Esophagus (tissue), 2 donors: ENCODE results near the gene TSEN2. TPM values are rescaled to one million over a fixed set of nuclear protein-coding genes. Genes with fewer than 3 reads are reported as not detected.

Experiments
- H3K27ac ChIP-seq, 2 donors: one replicate each; pipeline ENCODE4 v1.5.1; 2013; ENCODE audit warnings: low read depth in 2 of 2, mild to moderate bottlenecking in 2 of 2, inconsistent platforms in 1 of 2, low read length in 1 of 2, moderate library complexity in 1 of 2
- H3K27me3 ChIP-seq, 2 donors: one replicate each; pipeline ENCODE4 v1.6.1; 2013; ENCODE audit warnings: low read length in 2 of 2, control low read depth in 1 of 2, mild to moderate bottlenecking in 1 of 2; ENCODE audit not compliant: insufficient read depth in 2 of 2, control insufficient read depth in 1 of 2
- H3K36me3 ChIP-seq, 2 donors: one replicate each; pipeline ENCODE4 v1.6.1; 2013; ENCODE audit warnings: low read length in 1 of 2; ENCODE audit not compliant: control insufficient read depth in 2 of 2, insufficient read depth in 2 of 2
- H3K4me1 ChIP-seq, 2 donors: one replicate each; pipeline ENCODE4 v1.6.1; 2013; ENCODE audit warnings: low read length in 1 of 2; ENCODE audit not compliant: control insufficient read depth in 2 of 2, insufficient read depth in 2 of 2
- H3K4me3 ChIP-seq, 2 donors: one replicate each; pipeline ENCODE4 v1.5.1; 2013; ENCODE audit warnings: low read length in 2 of 2, mild to moderate bottlenecking in 2 of 2, low read depth in 1 of 2, moderate library complexity in 1 of 2
- H3K9me3 ChIP-seq, 2 donors: one replicate each; pipeline ENCODE4 v1.6.1; 2013; ENCODE audit warnings: mild to moderate bottlenecking in 2 of 2, low read depth in 1 of 2, low read length in 1 of 2, moderate library complexity in 1 of 2; ENCODE audit not compliant: control insufficient read depth in 2 of 2, insufficient read depth in 1 of 2
- WGBS, 2 donors: extraction: QIAGEN DNeasy Blood & Tissue Kit; methylation state at CpG; one replicate each; pipeline ENCODE4 v1.1.7; 2013; 5-methylcytosine and 5-hydroxymethylcytosine counted together
- polyA plus RNA-seq, 2 donors: library from polyadenylated mRNA; stranded (reverse); fragments of 200-250 nt; gene quantifications; one replicate each; pipeline ENCODE4 v1.2.3, GENCODE V29; 2013
- donor health status: healthy with polysubstance abuse.
- donor health status: Bipolar disorder and iron deficiency.

The TSEN2 gene
- polyA plus RNA-seq, 2 donors, result 9.8 to 15.3 TPM

- Histone ChIP-seq H3K36me3 (peaks cover 0 to 5% of the 10 kb centered on the region in 2 donors), H3K4me3 (no peak overlapping the region), H3K27ac (no peak overlapping the region), H3K27me3 (no peaks in the 10 kb centered on the region), H3K4me1 (no peaks in the 10 kb centered on the region), H3K9me3 (no peaks in the 10 kb centered on the region)
- WGBS, 2 donors, result 84 to 86% methylated on average over 4 of the region's 4 CpGs
Observed at GRCh38 chr3:12489832-12490231, 5.6 kb downstream of the TSEN2 start.

GRCh38 chr3:12490547-12490946 is 6.3 kb downstream of the TSEN2 start:
- WGBS, 2 donors, result 92 to 95% methylated on average over 3 of the region's 3 CpGs
- Histone ChIP-seq H3K27me3 (no peaks in the 10 kb centered on the region), H3K4me1 (no peaks in the 10 kb centered on the region), H3K4me3 (no peak overlapping the region), H3K27ac (no peak overlapping the region), H3K36me3 (peaks cover 0 to 5% of the 10 kb centered on the region in 2 donors), H3K9me3 (no peaks in the 10 kb centered on the region)

GRCh38 chr3:12495749-12496452 is 11.6 kb downstream of the TSEN2 start:
- H3K4me1 ChIP-seq, result no peaks in the 10 kb centered on the region
- WGBS, 2 donors, result 92 to 96% methylated on average over 8 of the region's 8 CpGs
- H3K4me3 ChIP-seq, result no peak overlapping the region
- no peaks in the 10 kb centered on the region for H3K9me3 ChIP-seq
- no peaks in the 10 kb centered on the region for H3K27me3 ChIP-seq
- H3K36me3 ChIP-seq, result peaks cover 6 to 19% of the 10 kb centered on the region in 2 donors
- H3K27ac ChIP-seq, result no peak overlapping the region

GRCh38 chr3:12496453-12496761 is 12.1 kb downstream of the TSEN2 start:
- 83 to 92% methylated on average over 1 of the region's 1 CpG for WGBS, 2 donors
- H3K27me3 ChIP-seq, result no peaks in the 10 kb centered on the region
- no peak overlapping the region for H3K4me3 ChIP-seq
- H3K4me1 ChIP-seq, result no peaks in the 10 kb centered on the region
- no peak overlapping the region for H3K27ac ChIP-seq
- H3K36me3 ChIP-seq, result peaks cover 6 to 18% of the 10 kb centered on the region in 2 donors
- no peaks in the 10 kb centered on the region for H3K9me3 ChIP-seq

GRCh38 chr3:12499474-12499873 is 15.2 kb downstream of the TSEN2 start:
- H3K4me1 ChIP-seq, result no peaks in the 10 kb centered on the region
- no peaks in the 10 kb centered on the region for H3K9me3 ChIP-seq
- no peak overlapping the region for H3K27ac ChIP-seq
- H3K4me3 ChIP-seq, result no peak overlapping the region
- H3K27me3 ChIP-seq, result no peaks in the 10 kb centered on the region
- WGBS, 2 donors, result 92 to 94% methylated on average over 5 of the region's 5 CpGs
- H3K36me3 ChIP-seq, result peaks cover 9 to 23% of the 10 kb centered on the region in 2 donors

GRCh38 chr3:12501360-12502020 is 17.2 kb downstream of the TSEN2 start:
- WGBS, 2 donors, result 82 to 86% methylated on average over 7 of the region's 7 CpGs
- H3K4me1 ChIP-seq, result no peaks in the 10 kb centered on the region
- H3K27me3 ChIP-seq, result no peaks in the 10 kb centered on the region
- H3K27ac ChIP-seq, result no peak overlapping the region
- no peak overlapping the region for H3K4me3 ChIP-seq
- peaks cover 10 to 19% of the 10 kb centered on the region in 2 donors for H3K36me3 ChIP-seq
- no peaks in the 10 kb centered on the region for H3K9me3 ChIP-seq

- WGBS, 2 donors, result 90 to 92% methylated on average over 18 of the region's 18 CpGs
- Histone ChIP-seq H3K36me3 (peaks cover 6 to 19% of the 10 kb centered on the region in 2 donors), H3K4me1 (peaks cover 2 to 4% of the 10 kb centered on the region in 2 donors), H3K27ac (no peak overlapping the region), H3K9me3 (peaks cover 0 to 2% of the 10 kb centered on the region in 2 donors), H3K27me3 (no peaks in the 10 kb centered on the region), H3K4me3 (no peak overlapping the region)
Observed at GRCh38 chr3:12503126-12503957, 19.1 kb downstream of the TSEN2 start.

GRCh38 chr3:12506201-12506709 is 22.0 kb downstream of the TSEN2 start:
- no peak overlapping the region for H3K27ac ChIP-seq

GRCh38 chr3:12507591-12508281 is 23.5 kb downstream of the TSEN2 start:
- Histone ChIP-seq H3K4me1 (peaks cover 2 to 4% of the 10 kb centered on the region in 2 donors), H3K4me3 (no peak overlapping the region), H3K9me3 (peaks cover 0 to 2% of the 10 kb centered on the region in 2 donors), H3K27ac (peak overlapping the region in 1 of 2 donors; percentile 2), H3K36me3 (peaks cover 9 to 12% of the 10 kb centered on the region in 2 donors), H3K27me3 (no peaks in the 10 kb centered on the region)
- 78 to 86% methylated on average over 8 of the region's 8 CpGs for WGBS, 2 donors

More at GRCh38 chr3:12506201-12506709, 22.0 kb downstream of the TSEN2 start:
- WGBS, 2 donors, result 95 to 99% methylated on average over 5 of the region's 5 CpGs
- Histone ChIP-seq H3K4me3 (no peak overlapping the region), H3K36me3 (peaks cover 9 to 12% of the 10 kb centered on the region in 2 donors), H3K27me3 (no peaks in the 10 kb centered on the region), H3K9me3 (peaks cover 0 to 2% of the 10 kb centered on the region in 2 donors), H3K4me1 (peaks cover 2 to 4% of the 10 kb centered on the region in 2 donors)
